HCT116 (cell line): ENCODE data around the gene CD302. TPM values are rescaled to one million over a fixed set of nuclear protein-coding genes. Genes with fewer than 3 reads are reported as not detected.

Experiments
- ATAC-seq: fragments of 200-7000 bp; cut with Tn5 transposase; 2 replicates; pipeline ENCODE4 v1.9.1; 2020; ENCODE audit warnings: mild to moderate bottlenecking, moderate library complexity
- BruUV-seq: library from RNA; stranded (reverse); fragments of 400-500 nt; replicated peaks from 2 replicates; lab custom pipeline; 2021; lab: Mats Ljungman, UMichigan
- CTCF ChIA-PET: fragments of 300-600 bp; sonication (Branson Sonifier 250); formaldehyde crosslinking; loops from one replicate; lab custom pipeline; 2021; ENCODE audit warnings: antibody characterized with exemption; lab: Charles Lee
- POLR2A ChIA-PET: fragments of 300-600, 350-600 bp; sonication (Branson Sonifier 250); formaldehyde crosslinking; loops from one replicate; lab custom pipeline; 2021; ENCODE audit warnings: antibody characterized with exemption; lab: Charles Lee
- RAD21 ChIA-PET, 2 experiments: fragments of 300-600 bp; sonication (Branson Sonifier 250); formaldehyde crosslinking; loops; one replicate each; lab custom pipeline; 2023; ENCODE audit warnings: low total read pairs in 2 of 2; ENCODE audit not compliant: uncharacterized antibody in 2 of 2, unreplicated experiment in 2 of 2, low non-redundant PET in 1 of 2; lab: Charles Lee
- DNase-seq: peaks from one replicate; pipeline ENCODE4 v3.0.0-alpha.2; 2010; ENCODE audit warnings: low read depth, low spot score
- H2AFZ ChIP-seq: fragments of 200-600 bp; shearing (Covaris generic), sonication (generic); 2 replicates; pipeline ENCODE4 v1.6.1; 2017; ENCODE audit warnings: low read depth, mixed run types, mixed read lengths, antibody characterized with exemption, low read length; ENCODE audit not compliant: poor library complexity, severe bottlenecking
- H3K27ac ChIP-seq: 2 replicates; pipeline ENCODE4 v1.5.1; 2012; ENCODE audit warnings: low read depth, low read length
- H3K27me3 ChIP-seq: fragments of 200-600 bp; sonication (generic); 2 replicates; pipeline ENCODE4 v1.6.1; 2016; ENCODE audit warnings: mixed run types, low read length, mixed read lengths; ENCODE audit not compliant: insufficient read depth
- H3K36me3 ChIP-seq, 2 experiments: fragments of 200-500 bp in 1 of 2; fragments of 200-600 bp in 1 of 2; sonication (Bioruptor generic) in 1 of 2; sonication (generic) in 1 of 2; 2 replicates each; pipeline versions ENCODE4 v1.5.1 to v1.6.1; 2014 to 2016; ENCODE audit warnings: low read length in 2 of 2, inconsistent platforms in 1 of 2, mixed read lengths in 1 of 2, mixed run types in 1 of 2; ENCODE audit not compliant: insufficient read depth in 2 of 2, control insufficient read depth in 1 of 2
- H3K4me1 ChIP-seq, 2 experiments: fragments of 200-600 bp in 1 of 2; sonication (generic) in 1 of 2; 2 replicates each; pipeline versions ENCODE4 v1.5.1 to v1.6.1; 2012 to 2017; ENCODE audit warnings: low read length in 2 of 2, inconsistent platforms in 1 of 2, mild to moderate bottlenecking in 1 of 2, mixed read lengths in 1 of 2, mixed run types in 1 of 2, moderate library complexity in 1 of 2; ENCODE audit not compliant: insufficient read depth in 2 of 2, control insufficient read depth in 1 of 2
- H3K4me2 ChIP-seq: fragments of 200-600 bp; sonication (generic); 2 replicates; pipeline ENCODE4 v1.6.1; 2017; ENCODE audit warnings: mixed run types, low read length, mixed read lengths
- H3K4me3 ChIP-seq, 2 experiments: fragments of 200-600 bp in 1 of 2; sonication (generic) in 1 of 2; replicated peaks in 1 of 2; 2 replicates each; pipeline ENCODE4 v1.5.1; 2011 to 2016; ENCODE audit warnings: low read length in 2 of 2, control low read depth in 1 of 2, low read depth in 1 of 2, mild to moderate bottlenecking in 1 of 2, mixed read lengths in 1 of 2, mixed run types in 1 of 2
- H3K79me2 ChIP-seq: fragments of 200-600 bp; sonication (generic); 2 replicates; pipeline ENCODE4 v1.6.1; 2017; ENCODE audit warnings: mild to moderate bottlenecking, mixed run types, low read length, moderate library complexity, mixed read lengths; ENCODE audit not compliant: insufficient read depth
- H3K9ac ChIP-seq: fragments of 200-600 bp; sonication (generic); 2 replicates; pipeline ENCODE4 v1.6.1; 2016; ENCODE audit warnings: low read length, mixed read lengths
- H3K9me2 ChIP-seq: fragments of 200-600 bp; sonication (generic), shearing (Covaris generic); 2 replicates; pipeline ENCODE4 v1.6.1; 2017; ENCODE audit warnings: mixed run types, mild to moderate bottlenecking, moderate library complexity; ENCODE audit not compliant: insufficient read depth
- H3K9me3 ChIP-seq, 2 experiments: fragments of 200-500 bp in 1 of 2; fragments of 200-600 bp in 1 of 2; sonication (Bioruptor generic) in 1 of 2; sonication (generic) in 1 of 2; 2 replicates each; pipeline ENCODE4 v1.6.1; 2014 to 2017; ENCODE audit warnings: low read length in 2 of 2, mixed read lengths in 2 of 2, inconsistent platforms in 1 of 2, low read depth in 1 of 2, mild to moderate bottlenecking in 1 of 2, mixed run types in 1 of 2, moderate library complexity in 1 of 2; ENCODE audit not compliant: control insufficient read depth in 1 of 2, insufficient read depth in 1 of 2
- H4K20me1 ChIP-seq: fragments of 200-600 bp; sonication (generic), shearing (Covaris generic); 2 replicates; pipeline ENCODE4 v1.6.1; 2017; ENCODE audit warnings: mixed run types, mild to moderate bottlenecking, moderate library complexity; ENCODE audit not compliant: insufficient read depth
- FOSL1 ChIP-seq: IDR thresholded peaks from 2 replicates; pipeline ENCODE4 v1.6.1; 2012; ENCODE audit warnings: low read depth
- POLR2AphosphoS5 ChIP-seq: IDR thresholded peaks from 2 replicates; pipeline ENCODE4 v1.6.1; 2011; ENCODE audit warnings: mild to moderate bottlenecking, low read depth, low read length, moderate library complexity
- intact Hi-C: fragments of 100-400 bp; cut with micrococcal nuclease; formaldehyde crosslinking; loops from 2 replicates; pipeline ENCODE4 v1.10.0; 2022
- total RNA-seq: library from RNA; stranded (reverse); gene quantifications from one replicate; pipeline ENCODE4 v1.2.1, GENCODE V29; 2021; ENCODE audit not compliant: unreplicated experiment
- TF ChIP-seq, protein P1 (sequence below): IDR thresholded peaks from 2 replicates; pipeline ENCODE4 v1.6.1; 2012

CD302 gene
- total RNA-seq, 1 experiment from 2014 or later: 0.15 TPM

DNA sequence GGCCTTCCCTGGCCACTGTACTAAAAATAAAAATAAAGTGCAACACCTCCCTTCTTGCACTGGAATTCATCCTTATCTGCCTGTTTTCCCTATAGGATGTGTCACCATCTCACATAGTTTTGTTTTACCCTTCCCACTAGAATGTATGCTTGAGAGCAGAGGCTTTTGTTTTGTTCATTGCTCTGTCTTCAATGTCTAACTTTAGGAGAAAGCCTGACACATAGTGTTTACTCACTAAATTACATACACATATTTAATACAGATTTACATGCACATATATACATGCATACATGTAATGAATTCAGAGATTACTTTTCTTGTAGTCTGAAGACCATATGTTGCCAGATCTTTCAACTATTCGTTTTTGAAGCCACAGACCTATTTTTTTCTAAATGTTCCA, 23.0 kb downstream of the CD302 start:
- ChIA-PET CTCF (no interaction called here), RAD21 (no interaction called here), POLR2A (no interaction called here)
- ATAC-seq: no peak
- no peak for DNase-seq
- Histone ChIP-seq H3K79me2 (no peaks in the 10 kb centered on the region), H3K27ac (no peak overlapping the region), H3K36me3 (peaks cover 2 to 26% of the 10 kb centered on the region in 2 experiments; a peak in 2 of 4 replicates), H2AFZ (no peak overlapping the region), H3K4me2 (no peak overlapping the region), H3K27me3 (no peaks in the 10 kb centered on the region), H3K9ac (no peak overlapping the region), H3K4me1 (no peaks in the 10 kb centered on the region), H4K20me1 (no peaks in the 10 kb centered on the region), H3K9me2 (no peaks in the 10 kb centered on the region), H3K4me3 (no peak overlapping the region), H3K9me3 (no peaks in the 10 kb centered on the region)
- intact Hi-C loops: no loop called here
- BruUV-seq: no TSS peak
- TF ChIP-seq, protein P1, sequence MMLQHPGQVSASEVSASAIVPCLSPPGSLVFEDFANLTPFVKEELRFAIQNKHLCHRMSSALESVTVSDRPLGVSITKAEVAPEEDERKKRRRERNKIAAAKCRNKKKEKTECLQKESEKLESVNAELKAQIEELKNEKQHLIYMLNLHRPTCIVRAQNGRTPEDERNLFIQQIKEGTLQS: no peak

DNA sequence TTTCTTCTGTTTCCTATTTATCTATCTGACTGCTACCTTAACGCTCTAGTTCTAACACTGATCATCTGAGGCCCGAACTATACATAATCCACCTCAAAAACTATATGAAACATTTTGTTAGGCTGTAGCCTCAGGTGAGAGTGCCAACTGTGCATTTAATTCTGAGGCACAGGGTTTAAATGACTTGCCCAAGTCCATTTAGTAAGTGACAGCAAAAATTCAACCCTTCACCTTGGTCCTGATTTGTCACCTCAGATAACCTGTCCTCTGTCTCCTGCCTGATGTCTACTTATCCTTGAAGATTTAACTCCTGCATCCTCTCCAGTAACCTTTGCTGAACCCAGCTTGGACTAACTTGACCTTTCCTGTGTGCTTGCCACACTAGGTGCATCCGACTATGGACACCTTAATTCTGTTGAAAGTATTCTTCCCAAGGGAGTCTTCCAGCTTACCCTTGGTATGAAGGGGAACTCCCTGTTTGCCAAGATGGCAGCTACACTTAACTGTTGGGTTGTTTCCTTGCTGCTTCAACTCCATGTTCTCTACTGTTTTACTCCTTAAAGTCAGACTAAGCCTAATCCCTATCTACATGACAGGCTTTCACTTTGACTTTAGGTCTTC, 23.5 kb downstream of the CD302 start:
- POLR2A ChIA-PET: no interaction called here
- Histone ChIP-seq H3K9me3 (no peaks in the 10 kb centered on the region), H3K27me3 (no peaks in the 10 kb centered on the region), H3K9me2 (no peaks in the 10 kb centered on the region), H4K20me1 (no peaks in the 10 kb centered on the region), H3K4me3 (no peak overlapping the region), H3K4me2 (no peak overlapping the region), H3K36me3 (peaks cover 2 to 28% of the 10 kb centered on the region in 2 experiments; a peak in 2 of 4 replicates), H2AFZ (no peak overlapping the region), H3K4me1 (no peaks in the 10 kb centered on the region), H3K9ac (no peak overlapping the region), H3K79me2 (no peaks in the 10 kb centered on the region), H3K27ac (no peak overlapping the region)
- no peak for DNase-seq
- TF ChIP-seq POLR2AphosphoS5 (peak; percentile 11; the same call in 1 of the 2 replicates), FOSL1 (no peak)
- intact Hi-C loops: no loop called here
- RAD21 ChIA-PET: no interaction called here
- BruUV-seq: no TSS peak
- CTCF ChIA-PET: no interaction called here
- ATAC-seq: no peak
